NCI-H524 (cell line): ENCODE results near the gene ANKS1B.

Source experiments
- DNase-seq, 2 experiments: peaks; one replicate each; lab custom pipeline; 2025; lab: John Stamatoyannopoulos, UW

Gene ANKS1B

GRCh38 chr12:99453836-99454538 lies 530.7 kb downstream of the ANKS1B start:
- DNase-seq, result no peak

GRCh38 chr12:99450036-99450630 lies 534.6 kb downstream of the ANKS1B start:
- DNase-seq, result no peak

- DNase-seq, result no peak
Observed at GRCh38 chr12:99444859-99445316, 539.8 kb downstream of the ANKS1B start.

- no peak for DNase-seq
Observed at GRCh38 chr12:99442758-99443157, 542.0 kb downstream of the ANKS1B start.

GRCh38 chr12:99439399-99439798 lies 545.3 kb downstream of the ANKS1B start:
- no peak for DNase-seq

- DNase-seq, result no peak
Observed at GRCh38 chr12:99436584-99436983, 548.2 kb downstream of the ANKS1B start.

- DNase-seq, result no peak
Observed at GRCh38 chr12:99435095-99435791, 549.5 kb downstream of the ANKS1B start.

- DNase-seq, result no peak
Observed at GRCh38 chr12:99433155-99433554, 551.6 kb downstream of the ANKS1B start.

- no peak for DNase-seq
Observed at GRCh38 chr12:99431203-99431602, 553.5 kb downstream of the ANKS1B start.

- no peak for DNase-seq
Observed at GRCh38 chr12:99427104-99427503, 557.6 kb downstream of the ANKS1B start.

GRCh38 chr12:99418379-99418778 lies 566.4 kb downstream of the ANKS1B start:
- no peak for DNase-seq

- no peak for DNase-seq
Observed at GRCh38 chr12:99413751-99414150, 571.0 kb downstream of the ANKS1B start.

- DNase-seq, result no peak
Observed at GRCh38 chr12:99393763-99394162, 591.0 kb downstream of the ANKS1B start.

- DNase-seq, result no peak
Observed at GRCh38 chr12:99392091-99392850, 592.5 kb downstream of the ANKS1B start.

- DNase-seq, result peak in 1 of 2 experiments; percentile 28
Observed at GRCh38 chr12:99390707-99391106, 594.0 kb downstream of the ANKS1B start.

GRCh38 chr12:99389751-99390150 lies 595.0 kb downstream of the ANKS1B start:
- DNase-seq, result no peak

GRCh38 chr12:99388671-99389195 lies 596.0 kb downstream of the ANKS1B start:
- no peak for DNase-seq

GRCh38 chr12:99387661-99388060 lies 597.1 kb downstream of the ANKS1B start:
- no peak for DNase-seq

- peak in 1 of 2 experiments; percentile 28 for DNase-seq
Observed at GRCh38 chr12:99386907-99387306, 597.8 kb downstream of the ANKS1B start.

- no peak for DNase-seq
Observed at GRCh38 chr12:99383258-99383657, 601.5 kb downstream of the ANKS1B start.

GRCh38 chr12:99381992-99382391 lies 602.7 kb downstream of the ANKS1B start:
- no peak for DNase-seq

GRCh38 chr12:99380701-99381100 lies 604.0 kb downstream of the ANKS1B start:
- DNase-seq, result no peak
